Kidney (tissue), 14 donors: ENCODE results near the gene PLEKHO2. TPM values are rescaled to one million over a fixed set of nuclear protein-coding genes. Genes with fewer than 3 reads are reported as not detected.

Experiments
- DNase-seq, 5 donors: peaks; one replicate each; pipeline ENCODE4 v3.0.0-alpha.2; 2013 to 2020
- FAIRE-seq: peaks from 2 replicates; lab custom pipeline; 2012; peaks lifted over from hg19 to GRCh38; lab: Jason Lieb, UNC
- H3K27ac ChIP-seq, 2 donors: one replicate each; pipeline ENCODE4 v1.7.0; 2013; ENCODE audit warnings: low read depth in 2 of 2, low read length in 2 of 2, inconsistent platforms in 1 of 2
- H3K27me3 ChIP-seq: one replicate; pipeline ENCODE4 v1.7.1; 2013; ENCODE audit warnings: low read length, inconsistent platforms; ENCODE audit not compliant: control insufficient read depth, insufficient read depth
- H3K36me3 ChIP-seq, 3 donors: one replicate each; pipeline versions ENCODE4 v1.7.0 to v1.7.1; 2013; ENCODE audit warnings: low read length in 3 of 3, control low read depth in 1 of 3, inconsistent platforms in 1 of 3; ENCODE audit not compliant: insufficient read depth in 3 of 3, control insufficient read depth in 2 of 3
- H3K4me1 ChIP-seq, 3 donors: one replicate each; pipeline versions ENCODE4 v1.7.0 to v1.7.1; 2013; ENCODE audit warnings: low read length in 3 of 3, inconsistent platforms in 1 of 3, low read depth in 1 of 3; ENCODE audit not compliant: control insufficient read depth in 2 of 3, insufficient read depth in 2 of 3
- H3K4me3 ChIP-seq, 3 donors: one replicate each; pipeline versions ENCODE4 v1.7.0 to v1.8.1; 2013; ENCODE audit warnings: low read length in 3 of 3, control low read depth in 1 of 3, inconsistent platforms in 1 of 3
- H3K9ac ChIP-seq, 3 donors: one replicate each; pipeline versions ENCODE4 v1.7.0 to v1.7.1; 2013; ENCODE audit warnings: low read length in 3 of 3, control low read depth in 1 of 3, inconsistent platforms in 1 of 3
- H3K9me3 ChIP-seq, 3 donors: one replicate each; pipeline versions ENCODE4 v1.7.0 to v1.7.1; 2013; ENCODE audit warnings: low read length in 3 of 3, control low read depth in 1 of 3, inconsistent platforms in 1 of 3; ENCODE audit not compliant: control insufficient read depth in 2 of 3, insufficient read depth in 1 of 3
- CTCF ChIP-seq: IDR thresholded peaks from 3 replicates; pipeline ENCODE4 v1.5.1; 2012; ENCODE audit warnings: mild to moderate bottlenecking, moderate library complexity, borderline replicate concordance; ENCODE audit not compliant: insufficient read depth; ENCODE audit errors: extremely low read depth
- intact Hi-C: fragments of 100-400 bp; cut with DNase I; formaldehyde crosslinking; loops from one replicate; pipeline ENCODE4 v1.11.1; 2022
- polyA plus RNA-seq: library from polyadenylated mRNA; stranded (reverse); fragments of 350-450 nt; fragmentation: Illumina TruSeq; extraction: RNeasy Lipid Tissue Mini Kit (QIAGEN cat#74804); gene quantifications from one replicate; pipeline ENCODE4 v1.2.3, GENCODE V29; 2014; ENCODE audit warnings: low read depth, low replicate concordance; ENCODE audit not compliant: insufficient read depth
- total RNA-seq: library from RNA; stranded (reverse); fragmentation: NEBNext Ultra II Directional; extraction: Animal tissue kit (Norgen Biotek cat#: 25700); gene quantifications from one replicate; pipeline ENCODE4 v1.2.1, GENCODE V29; 2021
- donor health status: control.
- donor health status: control.
- donor health status: control.
- donor health status: control.
- donor health status: control.
- donor health status: DM: yes; HTN: yes; CAD: no.
- donor health status: Normal renal cell carcinoma (clear cell type).

Gene PLEKHO2
- total and polyA plus RNA-seq, 2 donors from 2014 or later: 12.0 to 48.6 TPM

- Histone ChIP-seq H3K4me3 (no peak overlapping the region), H3K36me3 (peaks cover 0 to 21% (median 18%) of the 10 kb centered on the region in 3 donors), H3K27ac (no peak overlapping the region), H3K27me3 (no peaks in the 10 kb centered on the region), H3K4me1 (peaks cover 0 to 26% (median 23%) of the 10 kb centered on the region in 3 donors), H3K9ac (no peak overlapping the region), H3K9me3 (no peaks in the 10 kb centered on the region)
- TF ChIP-seq CTCF: no peak
- FAIRE-seq (no peak), DNase-seq (no peak)
- intact Hi-C loops: no loop called here
These were observed 17.5 kb downstream of the PLEKHO2 start for GRCh38 chr15:64859226-64859625.

DNA sequence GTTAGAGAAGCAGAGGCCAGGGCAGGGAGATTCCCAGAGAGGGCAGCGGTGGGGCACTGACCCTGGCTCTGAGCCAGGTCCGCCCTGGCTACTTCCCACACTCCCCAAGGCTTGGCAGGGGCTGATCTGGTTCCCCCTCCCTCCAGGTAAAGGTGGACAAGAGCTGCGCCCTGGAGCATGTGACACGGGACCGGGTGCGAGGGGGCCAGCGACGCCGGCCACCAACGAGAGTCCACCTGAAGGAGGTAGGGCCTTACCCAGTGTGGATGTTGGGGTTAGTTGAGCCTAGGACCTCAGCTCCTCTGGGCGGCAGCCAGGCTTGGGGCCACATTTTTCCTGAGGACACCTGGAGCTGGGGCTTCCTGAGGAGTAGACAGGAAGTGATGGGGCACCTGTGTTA is 19.6 kb downstream of the PLEKHO2 start:
- peaks cover 0 to 20% (median 15%) of the 10 kb centered on the region in 3 donors for H3K36me3 ChIP-seq
- H3K4me3 ChIP-seq: no peak overlapping the region
- no peaks in the 10 kb centered on the region for H3K27me3 ChIP-seq
- no peak for TF ChIP-seq CTCF
- no peak overlapping the region for H3K9ac ChIP-seq
- no peak overlapping the region for H3K27ac ChIP-seq
- DNase-seq (no peak), FAIRE-seq (no peak)
- no peaks in the 10 kb centered on the region for H3K9me3 ChIP-seq
- H3K4me1 ChIP-seq: peaks cover 0 to 20% (median 20%) of the 10 kb centered on the region in 3 donors
- intact Hi-C loops: no loop called here

DNA sequence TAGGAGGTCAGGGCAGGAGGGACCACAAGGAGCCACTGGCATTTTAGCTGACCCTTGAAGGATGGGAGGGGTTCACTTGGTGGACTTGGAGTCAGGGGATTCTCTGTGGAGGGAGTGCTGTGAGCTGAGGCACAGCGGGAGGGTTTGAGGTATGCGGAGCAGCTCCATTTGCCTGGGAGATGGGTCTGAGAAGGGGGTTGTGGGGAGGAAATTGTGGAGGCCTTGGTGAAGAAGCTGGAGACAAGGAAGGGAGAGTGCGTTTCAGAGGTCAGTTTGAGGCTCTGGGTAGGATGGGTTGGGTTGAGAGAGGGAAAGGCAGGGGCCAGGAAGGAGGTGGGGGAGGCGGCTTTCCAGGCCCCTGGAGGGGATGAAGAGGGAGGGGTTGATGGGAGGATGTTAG is 20.2 kb downstream of the PLEKHO2 start:
- FAIRE-seq (no peak), DNase-seq (no peak)
- peaks cover 0 to 20% (median 15%) of the 10 kb centered on the region in 3 donors for H3K36me3 ChIP-seq
- H3K27ac ChIP-seq: no peak overlapping the region
- TF ChIP-seq CTCF: no peak
- H3K9me3 ChIP-seq: no peaks in the 10 kb centered on the region
- no peaks in the 10 kb centered on the region for H3K27me3 ChIP-seq
- no peak overlapping the region for H3K9ac ChIP-seq
- intact Hi-C loops: no loop called here
- no peak overlapping the region for H3K4me3 ChIP-seq
- peaks cover 0 to 15% (median 14%) of the 10 kb centered on the region in 3 donors for H3K4me1 ChIP-seq

DNA sequence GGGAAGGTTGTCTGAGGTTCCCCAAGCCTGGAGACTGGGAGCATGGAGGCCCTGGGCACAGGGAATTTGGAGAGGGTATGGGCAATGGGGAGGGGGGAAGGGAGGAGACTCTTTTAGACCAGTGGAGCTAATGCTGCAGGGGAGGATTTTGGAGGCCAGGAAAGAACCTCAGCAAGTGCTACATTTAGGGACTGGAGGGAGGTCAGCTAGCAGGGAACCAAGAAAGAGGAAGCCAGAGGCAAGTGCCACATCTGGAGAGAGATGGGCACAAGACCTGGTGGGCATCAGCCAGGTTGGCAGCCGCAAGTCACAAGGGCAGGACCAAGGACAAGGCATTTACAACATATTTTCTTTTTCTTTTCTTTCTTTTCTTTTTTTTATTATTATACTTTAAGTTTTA is 20.7 kb downstream of the PLEKHO2 start:
- no peaks in the 10 kb centered on the region for H3K27me3 ChIP-seq
- intact Hi-C loops: no loop called here
- peaks cover 0 to 11% (median 9%) of the 10 kb centered on the region in 3 donors for H3K4me1 ChIP-seq
- H3K36me3 ChIP-seq: peaks cover 0 to 20% (median 15%) of the 10 kb centered on the region in 3 donors
- FAIRE-seq (no peak), DNase-seq (no peak)
- no peak overlapping the region for H3K27ac ChIP-seq
- TF ChIP-seq CTCF: no peak
- H3K4me3 ChIP-seq: no peak overlapping the region
- H3K9ac ChIP-seq: no peak overlapping the region
- H3K9me3 ChIP-seq: no peaks in the 10 kb centered on the region
